ENCODE results near the gene GGACT. TPM values are rescaled to one million over a fixed set of nuclear protein-coding genes. Genes with fewer than 3 reads are reported as not detected.

GGACT gene
- total and polyA plus RNA-seq, 2 of the 8 experiments (the other 6 are each of a cell fraction or from before 2014, with no cell fraction given): 1.1 to 1.5 TPM

- TF ChIP-seq, protein P1, sequence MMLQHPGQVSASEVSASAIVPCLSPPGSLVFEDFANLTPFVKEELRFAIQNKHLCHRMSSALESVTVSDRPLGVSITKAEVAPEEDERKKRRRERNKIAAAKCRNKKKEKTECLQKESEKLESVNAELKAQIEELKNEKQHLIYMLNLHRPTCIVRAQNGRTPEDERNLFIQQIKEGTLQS (IDR thresholded peaks at IDR 0.05; ENCODE audit: insufficient read depth, low read depth, low read length): no peak
- no peak for TF ChIP-seq ASH2L (IDR thresholded peaks at IDR 0.05; ENCODE audit: low read length)
- no peak for TF ChIP-seq SRF (IDR thresholded peaks at IDR 0.05; ENCODE audit: low read depth, low read length)
These were observed 60.9 kb downstream of the GGACT start (continued) for GRCh38 chr13:100527644-100528043.

Data from H1 (cell line).